Measurements from ENCODE around the gene LUC7L3. TPM values are rescaled to one million over a fixed set of nuclear protein-coding genes. Genes with fewer than 3 reads are reported as not detected.

Gene LUC7L3
- total RNA-seq, 4 donors from 2014 or later: 18.0 to 95.2 (median 31.5) TPM

DNA sequence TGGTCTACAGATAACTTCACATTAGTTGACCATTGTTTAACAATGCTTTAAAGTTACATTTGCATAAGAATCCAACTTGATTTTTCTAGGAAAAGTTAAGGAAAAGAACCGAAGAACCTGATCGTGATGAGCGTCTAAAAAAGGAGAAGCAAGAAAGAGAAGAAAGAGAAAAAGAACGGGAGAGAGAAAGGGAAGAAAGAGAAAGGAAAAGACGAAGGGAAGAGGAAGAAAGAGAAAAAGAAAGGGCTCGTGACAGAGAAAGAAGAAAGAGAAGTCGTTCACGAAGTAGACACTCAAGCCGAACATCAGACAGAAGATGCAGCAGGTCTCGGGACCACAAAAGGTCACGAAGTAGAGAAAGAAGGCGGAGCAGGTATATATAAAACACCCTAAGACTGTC is 26.2 kb downstream of the LUC7L3 start:
- no peak overlapping the region for H3K27ac ChIP-seq
- H3K9me3 ChIP-seq: no peaks in the 10 kb centered on the region
- H3K27me3 ChIP-seq: no peaks in the 10 kb centered on the region
- H3K4me1 ChIP-seq: no peaks in the 10 kb centered on the region
- peaks cover 25 to 100% (median 51%) of the 10 kb centered on the region in 3 donors for H3K36me3 ChIP-seq
- no peak overlapping the region for H3K4me3 ChIP-seq
- 83 to 89% methylated on average over 12 of the region's 12 CpGs for WGBS, 2 donors
- intact Hi-C loops (cut with DNase I): no loop called here
- no peak for TF ChIP-seq POLR2A (IDR thresholded peaks at IDR 0.05)
- TF ChIP-seq, protein P1, sequence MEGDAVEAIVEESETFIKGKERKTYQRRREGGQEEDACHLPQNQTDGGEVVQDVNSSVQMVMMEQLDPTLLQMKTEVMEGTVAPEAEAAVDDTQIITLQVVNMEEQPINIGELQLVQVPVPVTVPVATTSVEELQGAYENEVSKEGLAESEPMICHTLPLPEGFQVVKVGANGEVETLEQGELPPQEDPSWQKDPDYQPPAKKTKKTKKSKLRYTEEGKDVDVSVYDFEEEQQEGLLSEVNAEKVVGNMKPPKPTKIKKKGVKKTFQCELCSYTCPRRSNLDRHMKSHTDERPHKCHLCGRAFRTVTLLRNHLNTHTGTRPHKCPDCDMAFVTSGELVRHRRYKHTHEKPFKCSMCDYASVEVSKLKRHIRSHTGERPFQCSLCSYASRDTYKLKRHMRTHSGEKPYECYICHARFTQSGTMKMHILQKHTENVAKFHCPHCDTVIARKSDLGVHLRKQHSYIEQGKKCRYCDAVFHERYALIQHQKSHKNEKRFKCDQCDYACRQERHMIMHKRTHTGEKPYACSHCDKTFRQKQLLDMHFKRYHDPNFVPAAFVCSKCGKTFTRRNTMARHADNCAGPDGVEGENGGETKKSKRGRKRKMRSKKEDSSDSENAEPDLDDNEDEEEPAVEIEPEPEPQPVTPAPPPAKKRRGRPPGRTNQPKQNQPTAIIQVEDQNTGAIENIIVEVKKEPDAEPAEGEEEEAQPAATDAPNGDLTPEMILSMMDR (IDR thresholded peaks at IDR 0.05): no peak
- DNase-seq: no peak

DNA sequence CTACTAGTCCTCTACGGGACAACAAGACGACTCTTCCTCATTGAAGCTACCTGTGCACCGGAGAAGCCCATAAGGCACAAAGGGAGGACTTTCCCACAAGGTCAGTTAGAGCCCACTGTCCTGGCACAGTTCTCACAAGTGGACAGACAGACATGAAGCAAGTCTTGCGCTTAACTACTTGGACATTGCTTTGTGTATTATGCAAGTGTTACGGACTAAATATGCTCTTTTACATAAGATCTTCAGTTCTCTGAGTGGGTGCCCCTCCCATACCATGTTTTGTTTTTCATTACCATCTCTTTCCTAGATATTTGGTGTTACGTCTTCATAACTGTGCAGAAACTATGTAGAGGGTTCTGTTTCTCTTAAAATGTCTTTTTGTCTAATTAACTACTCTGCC is 29.8 kb downstream of the LUC7L3 start:
- DNase-seq: no peak
- TF ChIP-seq POLR2A (IDR thresholded peaks at IDR 0.05): no peak
- TF ChIP-seq, protein P1 (IDR thresholded peaks at IDR 0.05): no peak
- 88 to 89% methylated on average over 4 to 6 of the region's 6 CpGs for WGBS, 2 donors
- Histone ChIP-seq H3K27ac (no peak overlapping the region), H3K4me1 (no peaks in the 10 kb centered on the region), H3K27me3 (no peaks in the 10 kb centered on the region), H3K36me3 (peaks cover 15 to 100% (median 50%) of the 10 kb centered on the region in 3 donors), H3K4me3 (no peak overlapping the region), H3K9me3 (no peaks in the 10 kb centered on the region)
- intact Hi-C loops (cut with DNase I): no loop called here

GRCh38 chr17:50754521-50754920 is 35.1 kb downstream of the LUC7L3 start:
- peaks cover 0 to 16% (median 0%) of the 10 kb centered on the region in 3 donors for H3K4me1 ChIP-seq
- H3K36me3 ChIP-seq: peaks cover 12 to 69% (median 15%) of the 10 kb centered on the region in 3 donors
- intact Hi-C loops (cut with DNase I): no loop called here
- no peak for DNase-seq
- no peak for TF ChIP-seq POLR2A (IDR thresholded peaks at IDR 0.05)
- TF ChIP-seq, protein P1 (IDR thresholded peaks at IDR 0.05): no peak
- 56 to 59% methylated on average over 2 of the region's 2 CpGs for WGBS, 2 donors
- H3K9me3 ChIP-seq: no peaks in the 10 kb centered on the region
- no peak overlapping the region for H3K27ac ChIP-seq
- H3K27me3 ChIP-seq: no peaks in the 10 kb centered on the region
- H3K4me3 ChIP-seq: no peak overlapping the region

DNA sequence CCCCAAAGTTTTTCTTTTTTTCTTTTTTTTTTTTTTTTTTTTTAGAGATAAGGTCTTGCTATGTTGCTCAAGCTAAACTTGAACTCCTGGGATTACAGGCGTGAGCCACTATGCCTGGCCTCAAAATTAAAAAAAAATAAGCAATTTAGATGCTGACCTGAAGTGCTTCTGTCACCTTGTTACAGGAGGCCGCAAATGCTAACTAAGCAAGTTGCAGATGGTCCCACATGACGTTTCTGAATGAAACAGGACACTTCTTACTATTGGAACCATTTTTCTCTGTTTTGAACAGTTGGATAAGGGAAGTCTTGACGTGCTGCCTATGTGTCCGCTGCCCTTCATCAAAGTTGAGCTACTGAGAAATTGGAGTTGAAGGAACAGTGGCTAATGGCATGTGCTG is 39.1 kb downstream of the LUC7L3 start:
- TF ChIP-seq POLR2A (IDR thresholded peaks at IDR 0.05): no peak
- TF ChIP-seq, protein P1 (IDR thresholded peaks at IDR 0.05): no peak
- Histone ChIP-seq H3K27ac (peak overlapping the region in 1 of 4 donors; percentile 19), H3K9me3 (no peaks in the 10 kb centered on the region), H3K4me1 (peaks cover 0 to 38% (median 2%) of the 10 kb centered on the region in 3 donors), H3K4me3 (no peak overlapping the region), H3K27me3 (no peaks in the 10 kb centered on the region), H3K36me3 (peaks cover 0 to 29% (median 0%) of the 10 kb centered on the region in 3 donors)
- intact Hi-C loops (cut with DNase I): no loop called here
- no peak for DNase-seq
- WGBS, 2 donors: 65 to 68% methylated on average over 5 of the region's 5 CpGs

DNA sequence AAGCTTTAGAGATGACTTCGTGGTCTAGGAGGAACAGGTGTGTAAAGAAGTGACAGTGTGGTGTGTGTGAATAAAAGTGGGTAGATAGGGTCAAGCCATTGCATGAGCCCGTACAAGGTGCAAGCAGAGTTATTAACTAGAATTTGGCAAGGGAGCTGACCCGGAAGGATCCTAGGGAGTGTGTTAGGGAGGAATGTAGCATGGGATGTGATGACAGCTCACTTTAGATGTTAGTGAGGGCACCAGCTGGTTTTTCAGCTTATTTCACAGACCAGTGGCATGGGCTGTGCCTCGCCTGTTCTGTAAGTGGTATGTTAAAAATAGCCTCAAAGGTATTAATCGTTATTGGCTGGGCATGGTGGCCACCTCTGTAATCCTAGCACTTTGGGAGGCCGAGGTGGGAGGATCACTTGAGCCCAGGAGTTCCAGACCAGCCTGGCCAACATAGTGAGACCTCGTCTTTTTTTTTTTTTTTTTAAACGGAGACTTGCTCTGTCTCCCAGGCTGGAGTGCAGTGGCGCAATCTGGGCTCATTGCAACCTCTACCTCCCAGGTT is 39.7 kb downstream of the LUC7L3 start:
- 61 to 65% methylated on average over 9 of the region's 9 CpGs for WGBS, 2 donors
- Histone ChIP-seq H3K36me3 (peaks cover 0 to 24% (median 0%) of the 10 kb centered on the region in 3 donors), H3K4me1 (peaks cover 5 to 43% (median 8%) of the 10 kb centered on the region in 3 donors), H3K4me3 (no peak overlapping the region), H3K27me3 (no peaks in the 10 kb centered on the region), H3K9me3 (no peaks in the 10 kb centered on the region), H3K27ac (peak overlapping the region in 1 of 4 donors; percentile 19)
- intact Hi-C loops (cut with DNase I): no loop called here
- TF ChIP-seq, protein P1 (IDR thresholded peaks at IDR 0.05): no peak
- no peak for TF ChIP-seq POLR2A (IDR thresholded peaks at IDR 0.05)
- DNase-seq: no peak
